ENCODE results near the gene ZNF784.
A peak's percentile ranks its signal among the peaks of the same experiment; 100 is the strongest.

ZNF784 gene

GRCh38 chr19:55624109-55625003 lies at the start of gene ZNF784:
Gene ZNF784, minus strand, starts transcription at chr19:55624566. Its CDS starts 5 bp downstream, at chr19:55624561.
- peaks cover 16% of the 10 kb centered on the region for H3F3A ChIP-seq (ENCODE audit: insufficient read depth)
- no peaks in the 10 kb centered on the region for H3K9me3 ChIP-seq (ENCODE audit: insufficient read depth, low read length)
- H4K20me1 ChIP-seq (ENCODE audit: low read depth, low read length): no peaks in the 10 kb centered on the region

GRCh38 chr19:55673889-55674288 lies 49.5 kb upstream of the ZNF784 start:
- H3F3A ChIP-seq (ENCODE audit: insufficient read depth): peaks cover 54% of the 10 kb centered on the region
- H3K36me3 ChIP-seq (ENCODE audit: low read length): peaks cover 10% of the 10 kb centered on the region; the same call in 1 of the 2 replicates
- peaks cover 8% of the 10 kb centered on the region for H4K20me1 ChIP-seq (ENCODE audit: low read depth, low read length)
- H3K9me2 ChIP-seq (replicated peaks; ENCODE audit: insufficient read depth, low read length): no peaks in the 10 kb centered on the region
- H3K4me3 ChIP-seq (ENCODE audit: insufficient read depth, low read length, poor library complexity, severe bottlenecking): no peak overlapping the region
- peaks cover 80% of the 10 kb centered on the region for H3K79me2 ChIP-seq (ENCODE audit: insufficient read depth, low read length)
- H3K9ac ChIP-seq (ENCODE audit: low read length): no peak overlapping the region
- no peak for TF ChIP-seq EZH2phosphoT487 (conservative IDR thresholded peaks at IDR 0.05; ENCODE audit: low read length)
- TF ChIP-seq CTCF (IDR thresholded peaks at IDR 0.05; ENCODE audit: insufficient read depth, low read length, poor library complexity, severe bottlenecking): no peak
- H3K9me3 ChIP-seq (ENCODE audit: insufficient read depth, low read length): no peaks in the 10 kb centered on the region
- H3K27me3 ChIP-seq (ENCODE audit: low read length): no peaks in the 10 kb centered on the region
- peak overlapping the region; percentile 26; the same call in 1 of the 2 replicates for H3K27ac ChIP-seq (ENCODE audit: low read depth, low read length)
- no peak overlapping the region for H2AFZ ChIP-seq (ENCODE audit: low read depth, low read length, severe bottlenecking)
- H3K4me2 ChIP-seq (ENCODE audit: low read depth, low read length, poor library complexity, severe bottlenecking): peak overlapping the region; percentile 64

More at GRCh38 chr19:55624109-55625003, at the start of gene ZNF784:
- Histone ChIP-seq H3K36me3 (ENCODE audit: low read length) (no peaks in the 10 kb centered on the region), H2AFZ (ENCODE audit: low read depth, low read length, severe bottlenecking) (peak within 1 kb of the TSS; percentile 54), H3K9ac (ENCODE audit: low read length) (peak within 1 kb of the TSS; percentile 44), H3K27me3 (ENCODE audit: low read length) (no peaks in the 10 kb centered on the region), H3K79me2 (ENCODE audit: insufficient read depth, low read length) (no peaks in the 10 kb centered on the region), H3K4me3 (ENCODE audit: insufficient read depth, low read length, poor library complexity, severe bottlenecking) (peak within 1 kb of the TSS; percentile 47), H3K27ac (ENCODE audit: low read depth, low read length) (peak within 1 kb of the TSS; percentile 70), H3K4me2 (ENCODE audit: low read depth, low read length, poor library complexity, severe bottlenecking) (peak within 1 kb of the TSS; percentile 61), H3K9me2 (replicated peaks; ENCODE audit: insufficient read depth, low read length) (no peaks in the 10 kb centered on the region)
- TF ChIP-seq CTCF (IDR thresholded peaks at IDR 0.05; ENCODE audit: insufficient read depth, low read length, poor library complexity, severe bottlenecking): no peak

GRCh38 chr19:55673465-55673864 lies 49.1 kb upstream of the ZNF784 start:
- H3K4me3 ChIP-seq (ENCODE audit: insufficient read depth, low read length, poor library complexity, severe bottlenecking): no peak overlapping the region
- H3K36me3 ChIP-seq (ENCODE audit: low read length): peaks cover 6% of the 10 kb centered on the region; the same call in 1 of the 2 replicates
- H3K27me3 ChIP-seq (ENCODE audit: low read length): no peaks in the 10 kb centered on the region
- H4K20me1 ChIP-seq (ENCODE audit: low read depth, low read length): peaks cover 8% of the 10 kb centered on the region
- H3K9me3 ChIP-seq (ENCODE audit: insufficient read depth, low read length): no peaks in the 10 kb centered on the region
- no peaks in the 10 kb centered on the region for H3K9me2 ChIP-seq (replicated peaks; ENCODE audit: insufficient read depth, low read length)
- peaks cover 79% of the 10 kb centered on the region for H3K79me2 ChIP-seq (ENCODE audit: insufficient read depth, low read length)
- no peak overlapping the region for H3K9ac ChIP-seq (ENCODE audit: low read length)
- peak overlapping the region; percentile 26; the same call in 1 of the 2 replicates for H3K27ac ChIP-seq (ENCODE audit: low read depth, low read length)
- TF ChIP-seq EZH2phosphoT487 (conservative IDR thresholded peaks at IDR 0.05; ENCODE audit: low read length) (no peak), CTCF (IDR thresholded peaks at IDR 0.05; ENCODE audit: insufficient read depth, low read length, poor library complexity, severe bottlenecking) (no peak)
- H3K4me2 ChIP-seq (ENCODE audit: low read depth, low read length, poor library complexity, severe bottlenecking): peak overlapping the region; percentile 10
- peaks cover 50% of the 10 kb centered on the region for H3F3A ChIP-seq (ENCODE audit: insufficient read depth)
- H2AFZ ChIP-seq (ENCODE audit: low read depth, low read length, severe bottlenecking): no peak overlapping the region

Data from SU-DHL-6 (cell line).